Panc1 (cell line): ENCODE measurements around the gene RETSAT. TPM values are rescaled to one million over a fixed set of nuclear protein-coding genes. Genes with fewer than 3 reads are reported as not detected.

Source experiments
- ATAC-seq: fragments of 200-7000 bp; cut with Tn5 transposase; 2 replicates; pipeline ENCODE4 v1.9.1; 2020; ENCODE audit warnings: mild to moderate bottlenecking, moderate library complexity
- BruUV-seq: library from RNA; stranded (reverse); fragments of 400-500 nt; replicated peaks from 2 replicates; lab custom pipeline; 2021; lab: Mats Ljungman, UMichigan
- CTCF ChIA-PET: fragments of 300-600 bp; sonication (Branson Sonifier 250); formaldehyde crosslinking; loops from one replicate; lab custom pipeline; 2022; ENCODE audit warnings: antibody characterized with exemption; lab: Charles Lee
- POLR2A ChIA-PET: fragments of 300-600 bp; sonication (Branson Sonifier 250); formaldehyde crosslinking; loops from one replicate; lab custom pipeline; 2022; ENCODE audit warnings: antibody characterized with exemption; lab: Charles Lee
- DNase-seq: peaks from one replicate; pipeline ENCODE4 v3.0.0-alpha.2; 2010; ENCODE audit warnings: low read depth, low spot score
- H3K27ac ChIP-seq: 2 replicates; pipeline ENCODE4 v1.5.1; 2011; ENCODE audit warnings: mild to moderate bottlenecking, low read length, inconsistent platforms
- H3K27me3 ChIP-seq: fragments of 200-500 bp; sonication (Bioruptor generic); 2 replicates; pipeline ENCODE4 v1.6.0; 2014; ENCODE audit warnings: low read length, inconsistent platforms; ENCODE audit not compliant: control insufficient read depth, insufficient read depth
- H3K36me3 ChIP-seq: fragments of 200-500 bp; sonication (Bioruptor generic); 2 replicates; pipeline ENCODE4 v1.5.1; 2014; ENCODE audit warnings: inconsistent platforms, mild to moderate bottlenecking, low read length, moderate library complexity; ENCODE audit not compliant: control insufficient read depth, insufficient read depth
- H3K4me1 ChIP-seq: 2 replicates; pipeline ENCODE4 v1.5.1; 2011; ENCODE audit warnings: inconsistent platforms, mild to moderate bottlenecking, low read length, moderate library complexity; ENCODE audit not compliant: control insufficient read depth, insufficient read depth
- H3K4me3 ChIP-seq, 2 experiments: 2 replicates each; pipeline ENCODE4 v1.5.1; 2011 to 2012; ENCODE audit warnings: low read depth in 2 of 2, low read length in 2 of 2, mild to moderate bottlenecking in 2 of 2, inconsistent platforms in 1 of 2, moderate library complexity in 1 of 2
- H3K9me3 ChIP-seq: fragments of 200-500 bp; sonication (Bioruptor generic); 2 replicates; pipeline ENCODE4 v1.5.1; 2014; ENCODE audit warnings: low read depth, mild to moderate bottlenecking, inconsistent platforms, low read length, moderate library complexity; ENCODE audit not compliant: control insufficient read depth, insufficient read depth
- CTCF ChIP-seq: fragments of 450-650 bp; IDR thresholded peaks from 2 replicates; pipeline ENCODE4 v1.5.1; 2017; ENCODE audit warnings: mild to moderate bottlenecking
- POLR2AphosphoS5 ChIP-seq: IDR thresholded peaks from 2 replicates; pipeline ENCODE4 v1.6.1; 2012; ENCODE audit warnings: mild to moderate bottlenecking, low read depth, low read length, moderate library complexity
- REST ChIP-seq, 2 experiments: IDR thresholded peaks; 2 replicates each; pipeline ENCODE4 v1.6.1; 2011 to 2012; ENCODE audit warnings: low read depth in 2 of 2, control low read depth in 1 of 2, low read length in 1 of 2, mild to moderate bottlenecking in 1 of 2, moderate library complexity in 1 of 2; ENCODE audit not compliant: insufficient read depth in 1 of 2
- SIN3A ChIP-seq: IDR thresholded peaks from 2 replicates; pipeline ENCODE4 v1.6.1; 2012; ENCODE audit warnings: low read depth, mild to moderate bottlenecking, low read length, moderate library complexity, borderline replicate concordance; ENCODE audit not compliant: insufficient read depth
- TCF7L2 ChIP-seq: IDR thresholded peaks from 2 replicates; pipeline ENCODE4 v1.6.1; 2011; ENCODE audit warnings: mild to moderate bottlenecking, low read depth, low read length, inconsistent platforms
- in situ Hi-C: cut with HindIII; loops from 2 replicates; pipeline ENCODE4 v1.10.0; 2016; ENCODE audit warnings: low sequenced_read_pairs, low pct_unique_long_range_greater_than_20kb
- intact Hi-C: fragments of 100-400 bp; cut with micrococcal nuclease; formaldehyde crosslinking; loops from one replicate; pipeline ENCODE4 v1.10.0; 2022; ENCODE audit not compliant: unreplicated experiment
- total RNA-seq: library from RNA; stranded (reverse); gene quantifications from one replicate; pipeline ENCODE4 v1.2.1, GENCODE V29; 2021; ENCODE audit not compliant: unreplicated experiment

The RETSAT gene
- total RNA-seq, 1 experiment from 2014 or later, result 50.9 TPM

- peak overlapping the region; percentile 75 to 99 for H3K4me3 ChIP-seq
- POLR2A ChIA-PET, result no interaction called here
- BruUV-seq, result no TSS peak
- CTCF ChIA-PET, result no interaction called here
- peak overlapping the region; percentile 94 for H3K27ac ChIP-seq
- no peak for DNase-seq
- intact Hi-C loops (no loop called here), in situ Hi-C loops (no loop called here)
- no peak for TF ChIP-seq REST (IDR thresholded peaks at IDR 0.05; ENCODE audit: insufficient read depth in 1 of 2, low read depth in 2 of 2, low read length in 1 of 2)
- TF ChIP-seq TCF7L2, result no peak
- TF ChIP-seq POLR2AphosphoS5, result no peak
- no peak for TF ChIP-seq CTCF
- TF ChIP-seq SIN3A, result no peak
- H3K36me3 ChIP-seq, result peaks cover 5% of the 10 kb centered on the region; the same call in 1 of the 2 replicates
- 0 out of 2 replicates have a peak, but pooled peaks cover 4% of the 10 kb centered on the region for H3K4me1 ChIP-seq
- H3K27me3 ChIP-seq, result no peaks in the 10 kb centered on the region
- H3K9me3 ChIP-seq, result no peaks in the 10 kb centered on the region
- no peak for ATAC-seq
These were observed 1.2 kb upstream of the RETSAT start for GRCh38 chr2:85355521-85355920.

- POLR2A ChIA-PET, result interaction anchor here (0.9 kb wide), 1 partner anchor 195 kb away, joined by 3 read pairs; no protein-coding TSS in a partner anchor
- Histone ChIP-seq H3K4me1 (0 out of 2 replicates have a peak, but pooled peaks cover 4% of the 10 kb centered on the region), H3K36me3 (peaks cover 5% of the 10 kb centered on the region), H3K27ac (peak overlapping the region; percentile 94), H3K4me3 (peak overlapping the region; percentile 75 to 99), H3K9me3 (no peaks in the 10 kb centered on the region), H3K27me3 (no peaks in the 10 kb centered on the region)
- ATAC-seq (no peak; the same call in 1 of the 2 replicates), DNase-seq (no peak)
- BruUV-seq, result TSS peak; percentile 78
- intact Hi-C loops, result no loop called here
- in situ Hi-C loops, result no loop called here
- no peak for TF ChIP-seq REST (IDR thresholded peaks at IDR 0.05; ENCODE audit: insufficient read depth in 1 of 2, low read depth in 2 of 2, low read length in 1 of 2)
- TF ChIP-seq CTCF, result no peak
- TF ChIP-seq POLR2AphosphoS5, result no peak
- TF ChIP-seq SIN3A, result no peak
- no peak for TF ChIP-seq TCF7L2
- CTCF ChIA-PET, result no interaction called here
These were observed 714 bp upstream of the RETSAT start for GRCh38 chr2:85355073-85355410.
